WTC11 (cell line): ENCODE data around the gene CCM2. TPM values are rescaled to one million over a fixed set of nuclear protein-coding genes. Genes with fewer than 3 reads are reported as not detected.

Experiments
- ATAC-seq: fragments of 200-7000 bp; cut with Tn5 transposase; 2 replicates; pipeline ENCODE4 v1.10.0; 2021; ENCODE audit warnings: mild to moderate bottlenecking, moderate library complexity
- CTCF ChIA-PET: fragments of 300-600 bp; sonication (Branson Sonifier 250); formaldehyde crosslinking; loops from one replicate; lab custom pipeline; 2021; ENCODE audit warnings: antibody characterized with exemption; lab: Charles Lee
- POLR2A ChIA-PET: fragments of 350-600 bp; sonication (Branson Sonifier 250); formaldehyde crosslinking; loops from one replicate; lab custom pipeline; 2021; ENCODE audit warnings: antibody characterized with exemption; lab: Charles Lee
- DNase-seq: peaks from one replicate; pipeline ENCODE4 v3.0.0; 2021; ENCODE audit warnings: low spot score
- H3K27ac Mint-ChIP-seq: 2 replicates; pipeline ENCODE4 v1.8.0; 2021; ENCODE audit warnings: mixed read lengths
- H3K27me3 Mint-ChIP-seq: 2 replicates; pipeline ENCODE4 v1.8.0; 2021; ENCODE audit warnings: low read depth, mild to moderate bottlenecking, moderate library complexity, mixed read lengths
- H3K36me3 Mint-ChIP-seq: 2 replicates; pipeline ENCODE4 v1.8.0; 2021; ENCODE audit warnings: mixed read lengths
- H3K4me1 Mint-ChIP-seq: 2 replicates; pipeline ENCODE4 v1.8.0; 2022; ENCODE audit warnings: mixed read lengths
- H3K4me3 Mint-ChIP-seq: 2 replicates; pipeline ENCODE4 v1.8.0; 2021; ENCODE audit warnings: mild to moderate bottlenecking, moderate library complexity, mixed read lengths
- H3K9me3 Mint-ChIP-seq: 2 replicates; pipeline ENCODE4 v1.8.0; 2021; ENCODE audit warnings: mixed read lengths
- ATF1 ChIP-seq: sonication (generic); formaldehyde crosslinking; IDR thresholded peaks from 2 replicates; pipeline ENCODE4 v1.8.1; 2023; ENCODE audit warnings: mild to moderate bottlenecking, moderate library complexity, missing genetic modification reagents
- ELF4 ChIP-seq: sonication (generic); formaldehyde crosslinking; IDR thresholded peaks from 2 replicates; pipeline ENCODE4 v1.8.1; 2022; ENCODE audit warnings: low read depth, mild to moderate bottlenecking, moderate library complexity, missing genetic modification reagents
- GTF2I ChIP-seq: fragments of 250-450 bp; sonication (Bioruptor Pico); conservative IDR thresholded peaks from 2 replicates; pipeline ENCODE4 v1.4.0; 2021; ENCODE audit warnings: mild to moderate bottlenecking
- HMGA2 ChIP-seq: fragments of 250-450 bp; sonication (Bioruptor Pico); IDR thresholded peaks from 2 replicates; pipeline ENCODE4 v1.4.0; 2021; ENCODE audit warnings: mild to moderate bottlenecking, moderate library complexity
- JAZF1 ChIP-seq: fragments of 250-450 bp; sonication (Bioruptor Pico); IDR thresholded peaks from 2 replicates; pipeline ENCODE4 v1.9.0; 2021; ENCODE audit warnings: moderate library complexity, mild to moderate bottlenecking, inconsistent platforms
- KAT7 ChIP-seq: sonication (generic); formaldehyde crosslinking; IDR thresholded peaks from 2 replicates; pipeline ENCODE4 v1.8.1; 2023; ENCODE audit warnings: missing genetic modification reagents, mild to moderate bottlenecking, borderline replicate concordance
- NFATC4 ChIP-seq: fragments of 250-450 bp; sonication (Bioruptor Pico); IDR thresholded peaks from 2 replicates; pipeline ENCODE4 v1.9.0; 2021; ENCODE audit warnings: mild to moderate bottlenecking
- OVOL2 ChIP-seq: fragments of 250-450 bp; sonication (Bioruptor Pico); IDR thresholded peaks from 2 replicates; pipeline ENCODE4 v1.9.0; 2021; ENCODE audit warnings: mild to moderate bottlenecking, borderline replicate concordance
- PRRX2 ChIP-seq: fragments of 250-450 bp; sonication (Bioruptor Pico); IDR thresholded peaks from 2 replicates; pipeline ENCODE4 v1.8.0; 2021; ENCODE audit warnings: mild to moderate bottlenecking
- SMAD4 ChIP-seq: sonication (generic); formaldehyde crosslinking; IDR thresholded peaks from 2 replicates; pipeline ENCODE4 v1.8.0; 2022; ENCODE audit warnings: mild to moderate bottlenecking, missing genetic modification reagents
- TEAD4 ChIP-seq: sonication (generic); formaldehyde crosslinking; IDR thresholded peaks from 2 replicates; pipeline ENCODE4 v1.8.0; 2022; ENCODE audit warnings: mild to moderate bottlenecking, missing genetic modification reagents
- ZBTB21 ChIP-seq: sonication (generic); formaldehyde crosslinking; IDR thresholded peaks from 2 replicates; pipeline ENCODE4 v1.8.1; 2023; ENCODE audit warnings: mild to moderate bottlenecking, missing genetic modification reagents, borderline replicate concordance
- ZNF317 ChIP-seq: sonication (generic); formaldehyde crosslinking; IDR thresholded peaks from 2 replicates; pipeline ENCODE4 v1.8.1; 2023; ENCODE audit warnings: low read depth, mild to moderate bottlenecking, moderate library complexity, missing genetic modification reagents, borderline replicate concordance
- total RNA-seq: library from RNA; stranded (reverse); gene quantifications from 3 replicates; pipeline ENCODE4 v1.2.3, GENCODE V29; 2021
- TF ChIP-seq, protein P1 (sequence below): sonication (generic); formaldehyde crosslinking; conservative IDR thresholded peaks from 2 replicates; pipeline ENCODE4 v1.8.1; 2023; ENCODE audit warnings: mild to moderate bottlenecking, low read depth, missing genetic modification reagents, moderate library complexity
- TF ChIP-seq, protein P2 (sequence below): fragments of 250-450 bp; sonication (Bioruptor Pico); conservative IDR thresholded peaks from 2 replicates; pipeline ENCODE4 v1.9.0; 2021; ENCODE audit warnings: mild to moderate bottlenecking
- TF ChIP-seq, protein P3 (sequence below): sonication (generic); formaldehyde crosslinking; IDR thresholded peaks from 2 replicates; pipeline ENCODE4 v1.8.1; 2023; ENCODE audit warnings: mild to moderate bottlenecking, missing genetic modification reagents, moderate library complexity
- TF ChIP-seq, protein P4 (sequence below): fragments of 250-450 bp; sonication (Bioruptor Pico); IDR thresholded peaks from 2 replicates; pipeline ENCODE4 v1.9.0; 2021; ENCODE audit warnings: mild to moderate bottlenecking
- TF ChIP-seq, protein P5 (sequence below): sonication (generic); formaldehyde crosslinking; IDR thresholded peaks from 2 replicates; pipeline ENCODE4 v1.8.1; 2023; ENCODE audit warnings: mild to moderate bottlenecking, moderate library complexity, missing genetic modification reagents
- TF ChIP-seq, protein P6 (sequence below): sonication (generic); formaldehyde crosslinking; IDR thresholded peaks from 2 replicates; pipeline ENCODE4 v1.8.0; 2022; ENCODE audit warnings: mild to moderate bottlenecking, missing genetic modification reagents
- TF ChIP-seq, protein P7 (sequence below): sonication (generic); formaldehyde crosslinking; IDR thresholded peaks from 2 replicates; pipeline ENCODE4 v1.8.0; 2022; ENCODE audit warnings: mild to moderate bottlenecking, missing genetic modification reagents
- TF ChIP-seq, protein P8 (sequence below): fragments of 250-450 bp; sonication (Bioruptor Pico); IDR thresholded peaks from 2 replicates; pipeline ENCODE4 v2.1.2; 2022; ENCODE audit warnings: mild to moderate bottlenecking, moderate library complexity

The CCM2 gene
- total RNA-seq, 1 experiment from 2014 or later: 32.7 TPM

DNA sequence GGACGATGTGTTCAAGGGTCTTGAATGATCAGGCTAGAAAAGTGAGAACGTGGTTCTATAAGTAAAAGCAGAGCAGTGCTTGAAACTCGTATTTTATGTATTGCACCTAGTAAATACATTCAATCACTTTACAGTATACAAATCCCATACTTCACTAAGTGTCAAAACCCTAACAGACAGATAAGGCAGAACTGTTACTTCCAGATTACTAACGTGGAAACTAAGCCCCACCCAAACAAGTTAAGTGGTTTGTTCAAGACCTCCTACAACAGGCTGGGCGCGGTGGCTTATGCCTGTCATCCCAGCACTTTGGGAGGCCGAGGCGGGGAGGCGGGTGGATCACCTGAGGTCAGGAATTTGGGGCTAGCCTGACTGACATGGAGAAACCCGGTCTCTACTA lies 12.0 kb upstream of the CCM2 start (continued):
- TF ChIP-seq, protein P1, sequence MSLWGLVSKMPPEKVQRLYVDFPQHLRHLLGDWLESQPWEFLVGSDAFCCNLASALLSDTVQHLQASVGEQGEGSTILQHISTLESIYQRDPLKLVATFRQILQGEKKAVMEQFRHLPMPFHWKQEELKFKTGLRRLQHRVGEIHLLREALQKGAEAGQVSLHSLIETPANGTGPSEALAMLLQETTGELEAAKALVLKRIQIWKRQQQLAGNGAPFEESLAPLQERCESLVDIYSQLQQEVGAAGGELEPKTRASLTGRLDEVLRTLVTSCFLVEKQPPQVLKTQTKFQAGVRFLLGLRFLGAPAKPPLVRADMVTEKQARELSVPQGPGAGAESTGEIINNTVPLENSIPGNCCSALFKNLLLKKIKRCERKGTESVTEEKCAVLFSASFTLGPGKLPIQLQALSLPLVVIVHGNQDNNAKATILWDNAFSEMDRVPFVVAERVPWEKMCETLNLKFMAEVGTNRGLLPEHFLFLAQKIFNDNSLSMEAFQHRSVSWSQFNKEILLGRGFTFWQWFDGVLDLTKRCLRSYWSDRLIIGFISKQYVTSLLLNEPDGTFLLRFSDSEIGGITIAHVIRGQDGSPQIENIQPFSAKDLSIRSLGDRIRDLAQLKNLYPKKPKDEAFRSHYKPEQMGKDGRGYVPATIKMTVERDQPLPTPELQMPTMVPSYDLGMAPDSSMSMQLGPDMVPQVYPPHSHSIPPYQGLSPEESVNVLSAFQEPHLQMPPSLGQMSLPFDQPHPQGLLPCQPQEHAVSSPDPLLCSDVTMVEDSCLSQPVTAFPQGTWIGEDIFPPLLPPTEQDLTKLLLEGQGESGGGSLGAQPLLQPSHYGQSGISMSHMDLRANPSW (CRISPR knock-in tag): no peak
- no peak for TF ChIP-seq NFATC4 (CRISPR knock-in tag)
- no peak for TF ChIP-seq ZBTB21
- TF ChIP-seq, protein P2, sequence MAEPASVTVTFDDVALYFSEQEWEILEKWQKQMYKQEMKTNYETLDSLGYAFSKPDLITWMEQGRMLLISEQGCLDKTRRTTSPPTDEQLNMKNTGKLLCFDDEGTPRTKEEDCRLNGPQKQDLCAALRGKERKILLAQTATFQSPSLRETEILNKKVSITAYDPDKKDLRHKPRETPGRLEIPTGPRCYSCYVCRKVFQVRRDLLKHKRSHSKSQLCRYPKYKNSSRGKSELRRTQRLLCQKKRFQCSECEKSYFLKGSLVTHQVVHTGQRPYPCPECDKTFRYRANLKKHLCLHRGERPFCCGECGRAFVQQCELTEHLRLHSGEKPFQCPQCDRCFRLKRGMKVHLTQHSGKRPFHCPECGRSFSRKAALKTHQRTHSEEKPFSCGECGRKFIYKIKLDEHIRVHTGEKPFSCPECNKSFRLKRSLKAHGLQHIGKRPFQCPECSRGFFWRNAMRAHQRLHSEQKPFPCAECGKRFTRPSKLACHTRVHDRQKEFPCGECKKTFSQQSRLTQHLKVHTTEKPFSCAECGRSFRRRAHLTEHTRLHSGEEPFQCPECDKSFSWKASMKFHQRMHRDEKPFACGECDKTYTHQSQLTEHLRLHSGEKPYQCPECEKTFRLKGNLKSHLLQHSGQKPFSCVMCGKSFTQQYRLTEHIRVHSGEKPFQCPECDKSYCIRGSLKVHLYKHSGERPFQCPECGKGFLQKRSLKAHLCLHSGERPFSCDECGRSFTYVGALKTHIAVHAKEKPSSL (CRISPR knock-in tag): no peak
- TF ChIP-seq SMAD4 (CRISPR knock-in tag): no peak
- TF ChIP-seq, protein P3, sequence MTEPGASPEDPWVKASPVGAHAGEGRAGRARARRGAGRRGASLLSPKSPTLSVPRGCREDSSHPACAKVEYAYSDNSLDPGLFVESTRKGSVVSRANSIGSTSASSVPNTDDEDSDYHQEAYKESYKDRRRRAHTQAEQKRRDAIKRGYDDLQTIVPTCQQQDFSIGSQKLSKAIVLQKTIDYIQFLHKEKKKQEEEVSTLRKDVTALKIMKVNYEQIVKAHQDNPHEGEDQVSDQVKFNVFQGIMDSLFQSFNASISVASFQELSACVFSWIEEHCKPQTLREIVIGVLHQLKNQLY (CRISPR knock-in tag): no peak
- TF ChIP-seq, protein P4, sequence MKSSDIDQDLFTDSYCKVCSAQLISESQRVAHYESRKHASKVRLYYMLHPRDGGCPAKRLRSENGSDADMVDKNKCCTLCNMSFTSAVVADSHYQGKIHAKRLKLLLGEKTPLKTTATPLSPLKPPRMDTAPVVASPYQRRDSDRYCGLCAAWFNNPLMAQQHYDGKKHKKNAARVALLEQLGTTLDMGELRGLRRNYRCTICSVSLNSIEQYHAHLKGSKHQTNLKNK (CRISPR knock-in tag): no peak
- TF ChIP-seq, protein P5, sequence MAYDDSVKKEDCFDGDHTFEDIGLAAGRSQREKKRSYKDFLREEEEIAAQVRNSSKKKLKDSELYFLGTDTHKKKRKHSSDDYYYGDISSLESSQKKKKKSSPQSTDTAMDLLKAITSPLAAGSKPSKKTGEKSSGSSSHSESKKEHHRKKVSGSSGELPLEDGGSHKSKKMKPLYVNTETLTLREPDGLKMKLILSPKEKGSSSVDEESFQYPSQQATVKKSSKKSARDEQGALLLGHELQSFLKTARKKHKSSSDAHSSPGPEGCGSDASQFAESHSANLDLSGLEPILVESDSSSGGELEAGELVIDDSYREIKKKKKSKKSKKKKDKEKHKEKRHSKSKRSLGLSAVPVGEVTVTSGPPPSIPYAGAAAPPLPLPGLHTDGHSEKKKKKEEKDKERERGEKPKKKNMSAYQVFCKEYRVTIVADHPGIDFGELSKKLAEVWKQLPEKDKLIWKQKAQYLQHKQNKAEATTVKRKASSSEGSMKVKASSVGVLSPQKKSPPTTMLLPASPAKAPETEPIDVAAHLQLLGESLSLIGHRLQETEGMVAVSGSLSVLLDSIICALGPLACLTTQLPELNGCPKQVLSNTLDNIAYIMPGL: no peak
- TF ChIP-seq, protein P6, sequence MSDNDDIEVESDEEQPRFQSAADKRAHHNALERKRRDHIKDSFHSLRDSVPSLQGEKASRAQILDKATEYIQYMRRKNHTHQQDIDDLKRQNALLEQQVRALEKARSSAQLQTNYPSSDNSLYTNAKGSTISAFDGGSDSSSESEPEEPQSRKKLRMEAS (CRISPR knock-in tag): no peak

DNA sequence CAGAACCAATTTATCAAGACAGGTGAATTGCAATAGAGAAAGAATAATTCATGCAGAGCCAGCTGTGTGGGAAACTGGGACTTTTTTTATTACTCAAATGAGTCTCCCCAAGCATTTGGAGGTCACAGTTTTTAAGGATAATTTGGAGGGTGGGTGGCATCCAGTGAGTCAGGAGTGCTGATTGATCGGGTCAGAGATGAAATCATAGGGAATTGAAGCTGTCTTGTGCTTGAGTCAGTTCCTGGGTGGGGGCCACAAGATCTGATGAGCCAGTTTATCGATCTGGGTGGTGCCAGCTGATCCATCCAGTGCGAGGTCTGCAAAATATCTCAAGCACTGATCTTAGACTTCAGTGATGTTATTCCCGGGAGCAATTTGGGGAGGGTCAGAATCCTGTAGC lies 11.3 kb upstream of the CCM2 start:
- Mint-ChIP-seq H3K4me1 (peaks cover 33% of the 10 kb centered on the region), H3K27me3 (no peaks in the 10 kb centered on the region; the same call in 1 of the 2 replicates), H3K9me3 (peaks cover 5% of the 10 kb centered on the region), H3K27ac (no peak overlapping the region), H3K36me3 (peaks cover 37% of the 10 kb centered on the region), H3K4me3 (no peak overlapping the region)
- CTCF ChIA-PET: interaction anchor here (0.7 to 1.7 kb wide), 4 partner anchors 11 to 123 kb away, joined by 3 to 5 read pairs (median 4); partner anchors contain the start of gene TBRG4
- POLR2A ChIA-PET: no interaction called here
- ATAC-seq (no peak), DNase-seq (no peak)
- no peak for TF ChIP-seq ZNF317
- TF ChIP-seq ELF4 (CRISPR knock-in tag): no peak
- no peak for TF ChIP-seq PRRX2
- no peak for TF ChIP-seq JAZF1 (CRISPR knock-in tag)
- TF ChIP-seq, protein P3 (CRISPR knock-in tag): no peak
- TF ChIP-seq GTF2I (CRISPR knock-in tag): no peak
- no peak for TF ChIP-seq TEAD4 (CRISPR knock-in tag)
- TF ChIP-seq HMGA2 (CRISPR knock-in tag): no peak
- TF ChIP-seq, protein P5: no peak
- no peak for TF ChIP-seq ATF1 (CRISPR knock-in tag)
- TF ChIP-seq, protein P7, sequence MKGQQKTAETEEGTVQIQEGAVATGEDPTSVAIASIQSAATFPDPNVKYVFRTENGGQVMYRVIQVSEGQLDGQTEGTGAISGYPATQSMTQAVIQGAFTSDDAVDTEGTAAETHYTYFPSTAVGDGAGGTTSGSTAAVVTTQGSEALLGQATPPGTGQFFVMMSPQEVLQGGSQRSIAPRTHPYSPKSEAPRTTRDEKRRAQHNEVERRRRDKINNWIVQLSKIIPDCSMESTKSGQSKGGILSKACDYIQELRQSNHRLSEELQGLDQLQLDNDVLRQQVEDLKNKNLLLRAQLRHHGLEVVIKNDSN (CRISPR knock-in tag): no peak
- no peak for TF ChIP-seq KAT7 (CRISPR knock-in tag)
- TF ChIP-seq, protein P8, sequence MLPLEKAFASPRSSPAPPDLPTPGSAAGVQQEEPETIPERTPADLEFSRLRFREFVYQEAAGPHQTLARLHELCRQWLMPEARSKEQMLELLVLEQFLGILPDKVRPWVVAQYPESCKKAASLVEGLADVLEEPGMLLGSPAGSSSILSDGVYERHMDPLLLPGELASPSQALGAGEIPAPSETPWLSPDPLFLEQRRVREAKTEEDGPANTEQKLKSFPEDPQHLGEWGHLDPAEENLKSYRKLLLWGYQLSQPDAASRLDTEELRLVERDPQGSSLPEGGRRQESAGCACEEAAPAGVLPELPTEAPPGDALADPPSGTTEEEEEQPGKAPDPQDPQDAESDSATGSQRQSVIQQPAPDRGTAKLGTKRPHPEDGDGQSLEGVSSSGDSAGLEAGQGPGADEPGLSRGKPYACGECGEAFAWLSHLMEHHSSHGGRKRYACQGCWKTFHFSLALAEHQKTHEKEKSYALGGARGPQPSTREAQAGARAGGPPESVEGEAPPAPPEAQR (CRISPR knock-in tag): no peak
- no peak for TF ChIP-seq OVOL2
